Right atrium auricular region (tissue), 2 donors: ENCODE results near the gene DLX1. TPM values are rescaled to one million over a fixed set of nuclear protein-coding genes. Genes with fewer than 3 reads are reported as not detected.
A peak's percentile ranks its signal among the peaks of the same experiment; 100 is the strongest.

Source experiments
- DNase-seq: peaks from one replicate; pipeline ENCODE4 v3.0.0-alpha.2; 2019; ENCODE audit warnings: low spot score
- H3K27ac ChIP-seq, 2 donors: fragments of 200-600 bp; sonication (generic); 1 replicate in 1 of 2; 2 replicates in 1 of 2; pipeline ENCODE4 v1.5.1; 2016 to 2019
- H3K27me3 ChIP-seq, 2 donors: fragments of 200-600 bp; sonication (generic); one replicate each; pipeline versions ENCODE4 v1.5.1 to v1.6.0; 2017 to 2019
- H3K36me3 ChIP-seq: fragments of 200-600 bp; sonication (generic); one replicate; pipeline ENCODE4 v1.5.1; 2016
- H3K4me1 ChIP-seq, 2 donors: fragments of 200-600 bp; sonication (generic); one replicate each; pipeline versions ENCODE4 v1.5.1 to v1.6.0; 2017 to 2019
- H3K4me3 ChIP-seq, 2 donors: fragments of 200-600 bp; sonication (generic); 1 replicate in 1 of 2; 2 replicates in 1 of 2; pipeline ENCODE4 v1.5.1; 2017 to 2019; ENCODE audit warnings: mild to moderate bottlenecking in 1 of 2, moderate library complexity in 1 of 2
- H3K9me3 ChIP-seq, 2 donors: fragments of 200-600 bp; sonication (generic); one replicate each; pipeline ENCODE4 v1.5.1; 2019
- CTCF ChIP-seq, 2 donors: fragments of 200-600 bp; sonication (generic); IDR thresholded peaks; one replicate each; pipeline ENCODE4 v1.5.1; 2019; ENCODE audit warnings: antibody characterized with exemption in 2 of 2
- total RNA-seq, 2 donors: library from RNA; depleted of rRNA; stranded (reverse); fragments of >200 nt; gene quantifications; one replicate each; pipeline ENCODE4 v1.1.0, GENCODE V29; 2016

The DLX1 gene
- total RNA-seq, 2 donors from 2014 or later: not detected

- no peaks in the 10 kb centered on the region for H3K36me3 ChIP-seq
- peak overlapping the region in 1 of 2 donors; percentile 49 for H3K4me3 ChIP-seq
- no peak for TF ChIP-seq CTCF (IDR thresholded peaks at IDR 0.05)
- H3K27ac ChIP-seq: no peak overlapping the region
- H3K9me3 ChIP-seq: no peaks in the 10 kb centered on the region
- H3K27me3 ChIP-seq: peaks cover 86 to 94% of the 10 kb centered on the region in 2 donors
- no peak for DNase-seq
- peaks cover 0 to 45% of the 10 kb centered on the region in 2 donors for H3K4me1 ChIP-seq
These were observed 987 bp upstream of the DLX1 start for GRCh38 chr2:172084395-172084644.

GRCh38 chr2:172084645-172085459 lies 455 bp upstream of the DLX1 start:
- Histone ChIP-seq H3K9me3 (no peaks in the 10 kb centered on the region), H3K27me3 (peaks cover 87 to 100% of the 10 kb centered on the region in 2 donors), H3K36me3 (no peaks in the 10 kb centered on the region), H3K4me3 (peak overlapping the region; percentile 18 to 49), H3K27ac (no peak overlapping the region), H3K4me1 (peaks cover 0 to 45% of the 10 kb centered on the region in 2 donors)
- no peak for TF ChIP-seq CTCF (IDR thresholded peaks at IDR 0.05)
- DNase-seq: peak; percentile 85

- no peak for DNase-seq
- H3K9me3 ChIP-seq: no peaks in the 10 kb centered on the region
- TF ChIP-seq CTCF (IDR thresholded peaks at IDR 0.05): no peak
- peaks cover 90 to 100% of the 10 kb centered on the region in 2 donors for H3K27me3 ChIP-seq
- peak overlapping the region in 1 of 2 donors; percentile 49 for H3K4me3 ChIP-seq
- H3K36me3 ChIP-seq: no peaks in the 10 kb centered on the region
- no peak overlapping the region for H3K27ac ChIP-seq
- H3K4me1 ChIP-seq: peaks cover 0 to 45% of the 10 kb centered on the region in 2 donors
These were observed 1.2 kb downstream of the DLX1 start for GRCh38 chr2:172086241-172087206.

GRCh38 chr2:172087207-172087779 lies 2.0 kb downstream of the DLX1 start:
- Histone ChIP-seq H3K9me3 (no peaks in the 10 kb centered on the region), H3K27ac (no peak overlapping the region), H3K4me3 (no peak overlapping the region), H3K4me1 (peaks cover 0 to 45% of the 10 kb centered on the region in 2 donors), H3K36me3 (no peaks in the 10 kb centered on the region), H3K27me3 (peaks cover 88 to 100% of the 10 kb centered on the region in 2 donors)
- DNase-seq: no peak
- TF ChIP-seq CTCF (IDR thresholded peaks at IDR 0.05): no peak

- H3K4me3 ChIP-seq: no peak overlapping the region
- H3K36me3 ChIP-seq: no peaks in the 10 kb centered on the region
- peaks cover 0 to 40% of the 10 kb centered on the region in 2 donors for H3K4me1 ChIP-seq
- H3K9me3 ChIP-seq: no peaks in the 10 kb centered on the region
- no peak for DNase-seq
- no peak for TF ChIP-seq CTCF (IDR thresholded peaks at IDR 0.05)
- no peak overlapping the region for H3K27ac ChIP-seq
- H3K27me3 ChIP-seq: peaks cover 88 to 99% of the 10 kb centered on the region in 2 donors
These were observed 2.5 kb downstream of the DLX1 start for GRCh38 chr2:172087780-172088244.
